H1 (cell line): ENCODE results near the gene HAO1. TPM values are rescaled to one million over a fixed set of nuclear protein-coding genes. Genes with fewer than 3 reads are reported as not detected.

Experiments used
- CTCF ChIA-PET: fragments of 300-600 bp; sonication (Branson Sonifier 250); formaldehyde crosslinking; loops from one replicate; lab custom pipeline; 2021; ENCODE audit not compliant: partially characterized antibody; lab: Charles Lee
- POLR2A ChIA-PET: fragments of 300-600 bp; sonication (Branson Sonifier 250); formaldehyde crosslinking; loops from one replicate; lab custom pipeline; 2021; ENCODE audit warnings: inconsistent platforms; ENCODE audit not compliant: partially characterized antibody; lab: Charles Lee
- DNase-seq, 2 experiments: peaks; one replicate each; pipeline versions ENCODE4 v3.0.0 to v3.0.0-alpha.2; 2010 to 2022; ENCODE audit warnings: low spot score in 2 of 2, low read depth in 1 of 2, mixed read lengths in 1 of 2
- FAIRE-seq: peaks from 2 replicates; lab custom pipeline; 2011; peaks lifted over from hg19 to GRCh38; lab: Jason Lieb, UNC
- H2AFZ ChIP-seq: 2 replicates; pipeline ENCODE4 v1.8.1; 2012; ENCODE audit warnings: low read length, inconsistent platforms
- H2AK5ac ChIP-seq: 2 replicates; pipeline ENCODE4 v1.6.1; 2013; ENCODE audit warnings: low read depth, low read length
- H2BK120ac ChIP-seq: replicated peaks from 2 replicates; pipeline ENCODE3; 2013; ENCODE audit warnings: low read depth, low read length, inconsistent platforms
- H2BK12ac ChIP-seq: 2 replicates; pipeline ENCODE4 v1.6.1; 2013; ENCODE audit warnings: low read depth, low read length
- H2BK15ac ChIP-seq: 2 replicates; pipeline ENCODE4 v1.6.1; 2013; ENCODE audit warnings: low read length
- H2BK20ac ChIP-seq: 2 replicates; pipeline ENCODE4 v1.6.1; 2013; ENCODE audit warnings: low read length
- H2BK5ac ChIP-seq: 2 replicates; pipeline ENCODE4 v1.6.1; 2013; ENCODE audit warnings: low read depth, low read length
- H3K14ac ChIP-seq: 2 replicates; pipeline ENCODE4 v1.6.1; 2013; ENCODE audit warnings: inconsistent platforms; ENCODE audit not compliant: insufficient read length
- H3K18ac ChIP-seq: 2 replicates; pipeline ENCODE4 v1.6.1; 2013; ENCODE audit warnings: low read length; ENCODE audit errors: extremely low read depth
- H3K23ac ChIP-seq: 2 replicates; pipeline ENCODE4 v1.6.1; 2013; ENCODE audit warnings: inconsistent platforms; ENCODE audit not compliant: insufficient read length
- H3K23me2 ChIP-seq: 2 replicates; pipeline ENCODE4 v1.6.1; 2013; ENCODE audit warnings: low read depth, low read length
- H3K27ac ChIP-seq: 2 replicates; pipeline ENCODE4 v1.6.1; 2011; ENCODE audit warnings: low read depth, low read length, inconsistent platforms
- H3K27me3 ChIP-seq, 4 experiments: replicated peaks in 1 of 4; 1 replicate in 1 of 4; 2 replicates in 3 of 4; pipeline versions ENCODE4 v1.6.1 to v1.8.1; 2011 to 2013; ENCODE audit warnings: low read length in 3 of 4, mild to moderate bottlenecking in 3 of 4, inconsistent platforms in 2 of 4, mixed read lengths in 2 of 4, moderate library complexity in 1 of 4; ENCODE audit not compliant: control insufficient read depth in 3 of 4, insufficient read depth in 3 of 4; ENCODE audit errors: extremely low read depth in 1 of 4
- H3K36me3 ChIP-seq, 4 experiments: 2 replicates each; pipeline versions ENCODE4 v1.6.1 to v1.8.1; 2011 to 2013; ENCODE audit warnings: mild to moderate bottlenecking in 4 of 4, low read length in 3 of 4, moderate library complexity in 2 of 4, control low read depth in 1 of 4, inconsistent platforms in 1 of 4; ENCODE audit not compliant: insufficient read depth in 4 of 4, control insufficient read depth in 2 of 4
- H3K4ac ChIP-seq: replicated peaks from 2 replicates; pipeline ENCODE3; 2013; ENCODE audit warnings: low read length, low read depth, mixed read lengths, inconsistent platforms; ENCODE audit not compliant: insufficient read length
- H3K4me1 ChIP-seq, 4 experiments: replicated peaks in 1 of 4; 1 replicate in 1 of 4; 2 replicates in 3 of 4; pipeline versions ENCODE4 v1.6.1 to v1.8.1; 2011 to 2013; ENCODE audit warnings: low read length in 3 of 4, inconsistent platforms in 2 of 4, mixed read lengths in 1 of 4; ENCODE audit not compliant: insufficient read depth in 4 of 4, control insufficient read depth in 3 of 4
- H3K4me2 ChIP-seq, 2 experiments: 2 replicates each; pipeline versions ENCODE4 v1.6.1 to v1.8.1; 2011 to 2013; ENCODE audit warnings: low read depth in 2 of 2, low read length in 2 of 2, control low read depth in 1 of 2, inconsistent platforms in 1 of 2, mild to moderate bottlenecking in 1 of 2; ENCODE audit not compliant: insufficient read depth in 1 of 2
- H3K4me3 ChIP-seq, 4 experiments: fragments of 200-600, 300-600 bp in 1 of 4; sonication (generic), shearing (Covaris generic), sonication (Bioruptor Twin) in 1 of 4; 2 replicates each; pipeline versions ENCODE4 v1.5.1 to v1.8.1; 2011 to 2016; ENCODE audit warnings: low read length in 4 of 4, low read depth in 3 of 4, control low read depth in 2 of 4, inconsistent platforms in 2 of 4, mild to moderate bottlenecking in 2 of 4, mixed read lengths in 1 of 4, moderate library complexity in 1 of 4; ENCODE audit not compliant: insufficient read depth in 2 of 4; ENCODE audit errors: extremely low read depth in 1 of 4
- H3K56ac ChIP-seq: replicated peaks from 2 replicates; pipeline ENCODE3; 2013; ENCODE audit warnings: low read depth, mild to moderate bottlenecking, mixed read lengths, low read length, inconsistent platforms; ENCODE audit not compliant: insufficient read length
- H3K79me1 ChIP-seq: 2 replicates; pipeline ENCODE4 v1.6.1; 2013; ENCODE audit warnings: low read depth, low read length, control low read depth
- H3K79me2 ChIP-seq, 2 experiments: 2 replicates each; pipeline versions ENCODE4 v1.6.1 to v1.8.1; 2012 to 2013; ENCODE audit warnings: low read length in 2 of 2, mild to moderate bottlenecking in 2 of 2, inconsistent platforms in 1 of 2; ENCODE audit not compliant: insufficient read depth in 2 of 2, control insufficient read depth in 1 of 2
- H3K9ac ChIP-seq, 4 experiments: replicated peaks in 1 of 4; 1 replicate in 1 of 4; 2 replicates in 3 of 4; pipeline versions ENCODE4 v1.6.1 to v1.8.1; 2011 to 2013; ENCODE audit warnings: low read depth in 3 of 4, low read length in 3 of 4, control low read depth in 2 of 4, mild to moderate bottlenecking in 2 of 4, moderate library complexity in 2 of 4, inconsistent platforms in 1 of 4; ENCODE audit errors: extremely low read depth in 1 of 4
- H3K9me3 ChIP-seq, 2 experiments: 2 replicates each; pipeline versions ENCODE4 v1.6.1 to v1.8.1; 2012 to 2013; ENCODE audit warnings: mild to moderate bottlenecking in 2 of 2, moderate library complexity in 2 of 2, control low read depth in 1 of 2, inconsistent platforms in 1 of 2, low read depth in 1 of 2, low read length in 1 of 2, mixed read lengths in 1 of 2; ENCODE audit not compliant: insufficient read depth in 2 of 2
- H4K20me1 ChIP-seq, 2 experiments: replicated peaks in 1 of 2; 2 replicates each; pipeline versions ENCODE3 to v1.8.1; 2011 to 2013; ENCODE audit warnings: inconsistent platforms in 2 of 2, low read length in 2 of 2, mild to moderate bottlenecking in 1 of 2; ENCODE audit not compliant: insufficient read depth in 2 of 2, control insufficient read depth in 1 of 2
- H4K5ac ChIP-seq: 2 replicates; pipeline ENCODE4 v1.6.1; 2013; ENCODE audit warnings: low read length, low read depth, mixed read lengths, inconsistent platforms; ENCODE audit not compliant: insufficient read length
- H4K8ac ChIP-seq: 2 replicates; pipeline ENCODE4 v1.8.0; 2013; ENCODE audit warnings: mild to moderate bottlenecking, moderate library complexity, low read length, inconsistent platforms; ENCODE audit not compliant: insufficient read depth; ENCODE audit errors: extremely low read depth
- H4K91ac ChIP-seq: replicated peaks from 2 replicates; pipeline ENCODE3; 2013; ENCODE audit warnings: low read length, mixed read lengths, inconsistent platforms; ENCODE audit not compliant: insufficient read length
- ASH2L ChIP-seq: fragments of 200-600, 300-600 bp; sonication (generic); IDR thresholded peaks from one replicate; pipeline ENCODE4 v1.7.1; 2017; ENCODE audit warnings: low read length
- BACH1 ChIP-seq: IDR thresholded peaks from 2 replicates; pipeline ENCODE4 v1.6.1; 2012; ENCODE audit warnings: low read length, improper control_type of control experiment
- CREB1 ChIP-seq: IDR thresholded peaks from 2 replicates; pipeline ENCODE4 v1.6.1; 2012; ENCODE audit warnings: inconsistent platforms
- EGR1 ChIP-seq: IDR thresholded peaks from 2 replicates; pipeline ENCODE4 v1.6.1; 2011; ENCODE audit warnings: low read depth, low read length, borderline replicate concordance
- HDAC2 ChIP-seq, 2 experiments: fragments of 300-600 bp in 1 of 2; sonication (generic) in 1 of 2; IDR thresholded peaks; 2 replicates each; pipeline ENCODE4 v1.6.1; 2011 to 2012; ENCODE audit warnings: low read depth in 2 of 2, low read length in 2 of 2, mild to moderate bottlenecking in 2 of 2, moderate library complexity in 2 of 2, borderline replicate concordance in 1 of 2, inconsistent platforms in 1 of 2
- HDAC6 ChIP-seq: IDR thresholded peaks from one replicate; pipeline ENCODE4 v1.7.1; 2012; ENCODE audit warnings: low read depth, mild to moderate bottlenecking, inconsistent platforms, low read length, moderate library complexity
- JUN ChIP-seq: IDR thresholded peaks from 2 replicates; pipeline ENCODE4 v1.6.1; 2011; ENCODE audit warnings: low read depth, mild to moderate bottlenecking, improper control_type of control experiment, low read length
- MAFK ChIP-seq: IDR thresholded peaks from 2 replicates; pipeline ENCODE4 v1.6.1; 2012; ENCODE audit warnings: low read depth, mild to moderate bottlenecking, improper control_type of control experiment, low read length
- RAD21 ChIP-seq, 2 experiments: IDR thresholded peaks in 1 of 2; conservative IDR thresholded peaks in 1 of 2; 2 replicates each; pipeline ENCODE4 v1.6.1; 2011; ENCODE audit warnings: low read depth in 2 of 2, low read length in 2 of 2, improper control_type of control experiment in 1 of 2, inconsistent platforms in 1 of 2, mild to moderate bottlenecking in 1 of 2, moderate library complexity in 1 of 2
- SIN3A ChIP-seq, 2 experiments: IDR thresholded peaks in 1 of 2; conservative IDR thresholded peaks in 1 of 2; 2 replicates each; pipeline ENCODE4 v1.6.1; 2011 to 2012; ENCODE audit warnings: low read length in 2 of 2, improper control_type of control experiment in 1 of 2, low read depth in 1 of 2, mild to moderate bottlenecking in 1 of 2
- SIRT6 ChIP-seq: IDR thresholded peaks from one replicate; pipeline ENCODE4 v1.7.1; 2012; ENCODE audit warnings: low read length, inconsistent platforms
- SIX5 ChIP-seq: IDR thresholded peaks from 2 replicates; pipeline ENCODE4 v1.6.1; 2011; ENCODE audit warnings: mild to moderate bottlenecking, low read depth, low read length
- SP2 ChIP-seq: IDR thresholded peaks from 2 replicates; pipeline ENCODE4 v1.6.1; 2012; ENCODE audit warnings: mild to moderate bottlenecking, low read length, inconsistent platforms
- SUZ12 ChIP-seq: fragments of 200-600 bp; sonication (generic); IDR thresholded peaks from 2 replicates; pipeline ENCODE4 v1.6.1; 2012; ENCODE audit warnings: mild to moderate bottlenecking, inconsistent platforms, low read length, moderate library complexity, mixed read lengths
- YY1 ChIP-seq: IDR thresholded peaks from 2 replicates; pipeline ENCODE4 v1.6.1; 2011; ENCODE audit warnings: low read depth, mild to moderate bottlenecking, low read length
- polyA plus RNA-seq, 7 experiments: library from polyadenylated mRNA; depleted of rRNA in 3 of 7; stranded (reverse) in 5 of 7; unstranded in 2 of 7; fragments of >200 nt in 5 of 7; fragments of 200-250 nt in 2 of 7; gene quantifications; 1 replicate in 5 of 7; 2 replicates in 1 of 7; 4 replicates in 1 of 7; pipeline versions ENCODE4 v1.2.1 to v1.2.3, GENCODE V29; 2011 to 2013; ENCODE audit warnings: missing spikeins in 2 of 7, mixed read lengths in 2 of 7
- total RNA-seq: library from RNA; stranded (reverse); fragmentation: NEBNext Ultra II Directional; extraction: Animal tissue kit (Norgen Biotek cat#: 25700); gene quantifications from 2 replicates; pipeline ENCODE4 v1.2.1, GENCODE V29; 2021
- TF ChIP-seq, protein P1 (sequence below): IDR thresholded peaks from 2 replicates; pipeline ENCODE4 v1.6.1; 2011; ENCODE audit warnings: low read depth, mild to moderate bottlenecking, low read length; ENCODE audit not compliant: insufficient read depth

The HAO1 gene
- total and polyA plus RNA-seq, 2 of the 8 experiments (the other 6 are each of a cell fraction or from before 2014, with no cell fraction given) = not detected

DNA sequence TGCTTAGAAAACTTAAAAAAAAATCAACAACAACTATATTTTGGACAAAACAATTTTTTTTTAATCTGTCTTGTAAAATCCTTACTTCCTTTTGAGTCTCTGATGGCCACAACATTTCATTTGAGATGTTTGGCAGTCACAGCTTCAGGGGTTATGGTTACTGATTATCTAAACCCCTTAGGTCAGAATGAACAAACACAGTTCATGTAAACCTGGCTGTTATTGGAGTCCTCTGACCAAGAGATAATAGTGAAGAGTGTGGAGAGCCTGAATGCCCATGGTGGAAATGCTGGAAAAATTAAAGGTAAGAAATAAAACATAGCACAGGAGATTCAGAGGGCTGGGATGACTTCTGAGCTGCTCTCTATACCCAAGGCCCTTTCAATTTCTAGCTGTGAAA lies 41.1 kb upstream of the HAO1 start:
- Histone ChIP-seq H4K20me1 (no peaks in the 10 kb centered on the region), H3K4me3 (no peak overlapping the region), H2BK120ac (no peak overlapping the region), H3K79me1 (no peaks in the 10 kb centered on the region), H3K23ac (no peak overlapping the region), H2BK12ac (no peak overlapping the region), H3K36me3 (no peaks in the 10 kb centered on the region), H3K9me3 (no peaks in the 10 kb centered on the region), H3K4me2 (no peak overlapping the region), H3K56ac (no peak overlapping the region), H2AK5ac (no peak overlapping the region), H4K91ac (no peak overlapping the region), H4K8ac (no peak overlapping the region), H3K4ac (no peak overlapping the region), H3K9ac (no peak overlapping the region), H3K27ac (no peak overlapping the region), H3K4me1 (peaks cover 0 to 11% (median 2%) of the 10 kb centered on the region in 4 experiments; a peak in 3 of 7 replicates), H2BK15ac (no peak overlapping the region), H4K5ac (no peak overlapping the region), H2BK5ac (no peak overlapping the region), H3K14ac (no peak overlapping the region), H2BK20ac (no peak overlapping the region), H2AFZ (no peak overlapping the region), H3K18ac (no peak overlapping the region), H3K23me2 (no peaks in the 10 kb centered on the region), H3K79me2 (no peaks in the 10 kb centered on the region), H3K27me3 (no peaks in the 10 kb centered on the region)
- CTCF ChIA-PET = interaction anchor here (0.8 to 6.6 kb wide), 9 partner anchors 8 to 740 kb away, joined by 4 to 53 read pairs (median 5); no protein-coding TSS in a partner anchor
- FAIRE-seq (no peak), DNase-seq (no peak)
- POLR2A ChIA-PET = no interaction called here
- TF ChIP-seq BACH1 (no peak), CREB1 (no peak), ASH2L (no peak), YY1 (no peak), HDAC2 (IDR thresholded peaks at IDR 0.05; ENCODE audit: borderline replicate concordance in 1 of 2, low read depth in 2 of 2, low read length in 2 of 2) (no peak), SIN3A (conservative IDR thresholded peaks at IDR 0.05 in 1 of 2, IDR thresholded peaks at IDR 0.05 in 1 of 2; ENCODE audit: low read depth in 1 of 2, low read length in 2 of 2) (no peak), MAFK (no peak), SP2 (no peak), HDAC6 (no peak), SUZ12 (no peak), SIRT6 (no peak), EGR1 (no peak), JUN (no peak), SIX5 (no peak), RAD21 (IDR thresholded peaks at IDR 0.05 in 1 of 2, conservative IDR thresholded peaks at IDR 0.05 in 1 of 2; ENCODE audit: low read depth in 2 of 2, low read length in 2 of 2) (no peak)
- TF ChIP-seq, protein P1, sequence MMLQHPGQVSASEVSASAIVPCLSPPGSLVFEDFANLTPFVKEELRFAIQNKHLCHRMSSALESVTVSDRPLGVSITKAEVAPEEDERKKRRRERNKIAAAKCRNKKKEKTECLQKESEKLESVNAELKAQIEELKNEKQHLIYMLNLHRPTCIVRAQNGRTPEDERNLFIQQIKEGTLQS = no peak
